T-helper 17 cell (primary cell): ENCODE measurements around the gene ANGPTL3. TPM values are rescaled to one million over a fixed set of nuclear protein-coding genes. Genes with fewer than 3 reads are reported as not detected.
"Not testable (repeated sequence)": the region's sequence is repeated elsewhere in the genome, so short reads cannot be mapped to it uniquely, and the experiment has no call there.

ENCODE experiments used
- ATAC-seq: fragments of 150-1000 bp; cut with Tn5 transposase; 2 replicates; pipeline ENCODE4 v1.10.0; 2021; ENCODE audit warnings: mild to moderate bottlenecking, moderate library complexity
- DNase-seq, 3 donors: peaks; one replicate each; pipeline versions ENCODE4 v3.0.0 to v3.0.0-alpha.2; 2020 to 2021
- H3K9me3 ChIP-seq: one replicate; pipeline ENCODE4 v1.7.0; 2013; ENCODE audit warnings: low read length, mild to moderate bottlenecking; ENCODE audit not compliant: control insufficient read depth, poor library complexity, severe bottlenecking
- H3K27ac Mint-ChIP-seq: one replicate; pipeline ENCODE4 v1.8.0; 2022; ENCODE audit warnings: mild to moderate bottlenecking, moderate library complexity, mixed read lengths
- H3K27me3 Mint-ChIP-seq: one replicate; pipeline ENCODE4 v1.8.0; 2022; ENCODE audit warnings: mixed read lengths
- H3K36me3 Mint-ChIP-seq: one replicate; pipeline ENCODE4 v1.8.0; 2022; ENCODE audit warnings: low read depth, mixed read lengths
- H3K4me1 Mint-ChIP-seq: one replicate; pipeline ENCODE4 v1.8.0; 2022; ENCODE audit warnings: mild to moderate bottlenecking, mixed read lengths
- H3K4me3 Mint-ChIP-seq: one replicate; pipeline ENCODE4 v1.8.0; 2022; ENCODE audit warnings: mild to moderate bottlenecking, moderate library complexity, mixed read lengths
- total RNA-seq, 4 donors: library from RNA in 2 of 4; stranded (reverse) in 2 of 4; gene quantifications; one replicate each; pipeline ENCODE4 v1.2.3 and lab custom pipeline; 2022 to 2026

ANGPTL3 gene
- total RNA-seq, 2 donors from 2014 or later, result not detected

GRCh38 chr1:62595647-62596046, 1.7 kb upstream of the ANGPTL3 start:
- H3K4me3 Mint-ChIP-seq, result no peak overlapping the region
- H3K27ac Mint-ChIP-seq, result no peak overlapping the region
- no peaks in the 10 kb centered on the region for H3K27me3 Mint-ChIP-seq
- H3K4me1 Mint-ChIP-seq, result no peaks in the 10 kb centered on the region
- DNase-seq (no peak), ATAC-seq (no peak)
- H3K36me3 Mint-ChIP-seq, result no peaks in the 10 kb centered on the region
- no peaks in the 10 kb centered on the region for H3K9me3 ChIP-seq

DNA sequence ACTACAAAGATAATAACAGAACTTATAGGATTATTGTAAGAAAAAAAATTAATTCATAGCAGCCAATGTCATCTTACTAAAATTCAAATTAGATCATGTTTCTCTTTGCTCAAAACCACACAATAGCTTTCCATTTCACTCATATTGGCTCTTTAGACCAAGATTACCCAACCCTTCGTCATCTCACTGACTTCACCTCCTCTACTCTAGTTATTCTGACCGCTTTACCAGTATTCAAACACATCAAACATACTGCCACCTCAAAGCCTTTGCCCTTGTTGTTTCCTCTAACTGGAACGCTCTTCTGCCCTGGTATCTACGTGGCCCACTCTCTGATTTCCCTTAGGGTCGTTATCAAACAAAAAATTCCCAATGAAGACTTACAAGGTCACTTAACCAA, 1.7 kb downstream of the ANGPTL3 start:
- no peak overlapping the region for H3K4me3 Mint-ChIP-seq
- DNase-seq (no peak), ATAC-seq (no peak)
- no peak overlapping the region for H3K27ac Mint-ChIP-seq
- H3K9me3 ChIP-seq, result no peaks in the 10 kb centered on the region
- no peaks in the 10 kb centered on the region for H3K4me1 Mint-ChIP-seq
- no peaks in the 10 kb centered on the region for H3K36me3 Mint-ChIP-seq
- no peaks in the 10 kb centered on the region for H3K27me3 Mint-ChIP-seq

DNA sequence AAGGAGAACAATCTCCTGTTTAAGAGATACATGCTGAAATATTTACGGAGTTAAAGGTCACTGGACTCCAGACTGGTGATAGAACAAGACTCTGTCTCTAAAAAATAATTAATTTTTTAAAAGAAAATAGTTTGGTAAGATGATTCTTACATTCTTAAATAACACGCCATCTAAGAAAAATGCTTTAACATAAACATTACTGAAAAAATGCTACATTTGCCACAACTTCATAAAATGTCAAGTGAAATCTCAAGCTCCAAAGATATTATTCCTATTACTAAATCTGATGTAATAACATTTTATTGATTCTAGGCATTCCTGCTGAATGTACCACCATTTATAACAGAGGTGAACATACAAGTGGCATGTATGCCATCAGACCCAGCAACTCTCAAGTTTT, 4.1 kb downstream of the ANGPTL3 start:
- peaks cover 2% of the 10 kb centered on the region for H3K4me1 Mint-ChIP-seq
- no peaks in the 10 kb centered on the region for H3K9me3 ChIP-seq
- H3K4me3 Mint-ChIP-seq, result no peak overlapping the region
- peaks cover 2% of the 10 kb centered on the region for H3K36me3 Mint-ChIP-seq
- DNase-seq, result no peak
- H3K27ac Mint-ChIP-seq, result no peak overlapping the region
- H3K27me3 Mint-ChIP-seq, result no peaks in the 10 kb centered on the region
- no peak for ATAC-seq

DNA sequence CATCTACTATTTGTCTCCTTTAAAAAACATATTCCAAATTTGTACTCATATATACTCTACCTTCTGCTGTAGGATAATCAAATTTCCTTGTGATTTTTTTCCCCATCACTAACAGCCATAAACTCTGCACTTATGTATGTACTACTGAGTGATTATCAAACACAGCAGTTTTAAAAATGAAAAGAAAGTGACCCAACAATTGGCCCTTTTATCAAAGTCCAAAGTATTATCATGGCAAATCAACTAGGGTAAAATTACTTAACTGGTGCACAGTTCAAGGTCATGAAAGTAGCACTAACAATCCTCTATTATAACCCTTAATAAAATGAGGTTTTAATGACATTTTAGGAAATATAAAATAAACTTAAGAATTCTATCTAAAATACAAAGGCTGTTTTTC, 11.6 kb downstream of the ANGPTL3 start:
- no peaks in the 10 kb centered on the region for H3K27me3 Mint-ChIP-seq
- no peak overlapping the region for H3K4me3 Mint-ChIP-seq
- no peak overlapping the region for H3K27ac Mint-ChIP-seq
- H3K9me3 ChIP-seq, result no peaks in the 10 kb centered on the region
- H3K36me3 Mint-ChIP-seq, result peaks cover 10% of the 10 kb centered on the region
- DNase-seq (no peak), ATAC-seq (no peak)
- peaks cover 4% of the 10 kb centered on the region for H3K4me1 Mint-ChIP-seq

DNA sequence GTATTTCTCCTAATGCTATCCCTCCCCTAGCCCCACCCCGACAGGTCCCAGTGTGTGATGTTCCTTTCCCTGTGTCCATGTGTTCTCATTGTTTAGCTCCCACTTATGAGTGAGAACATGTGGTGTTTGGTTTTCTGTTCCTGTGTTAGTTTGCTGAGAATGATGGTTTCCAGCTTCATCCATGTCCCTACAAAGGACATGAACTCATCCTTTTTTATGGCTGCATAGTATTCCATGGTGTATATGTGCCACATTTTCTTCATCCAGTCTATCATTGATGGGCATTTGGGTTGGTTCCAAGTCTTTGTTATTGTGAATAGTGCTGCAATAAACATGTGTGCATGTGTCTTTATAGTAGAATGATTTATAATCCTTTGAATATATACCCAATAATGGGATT, 13.3 kb downstream of the ANGPTL3 start:
- ATAC-seq, DNase-seq: not testable (repeated sequence)

GRCh38 chr1:62612770-62613169, 15.4 kb downstream of the ANGPTL3 start:
- no peaks in the 10 kb centered on the region for H3K4me1 Mint-ChIP-seq
- DNase-seq (no peak), ATAC-seq (no peak)
- peaks cover 7% of the 10 kb centered on the region for H3K36me3 Mint-ChIP-seq
- H3K4me3 Mint-ChIP-seq, result no peak overlapping the region
- no peaks in the 10 kb centered on the region for H3K27me3 Mint-ChIP-seq
- no peak overlapping the region for H3K27ac Mint-ChIP-seq
- no peaks in the 10 kb centered on the region for H3K9me3 ChIP-seq

More for the DNA sequence above, 13.3 kb downstream of the ANGPTL3 start:
- H3K9me3 ChIP-seq, H3K27ac Mint-ChIP-seq, H3K4me3 Mint-ChIP-seq, H3K4me1 Mint-ChIP-seq, H3K27me3 Mint-ChIP-seq: not testable (repeated sequence)
- peaks cover 12% of the 10 kb centered on the region for H3K36me3 Mint-ChIP-seq

GRCh38 chr1:62613325-62613727, 16.0 kb downstream of the ANGPTL3 start:
- Mint-ChIP-seq H3K36me3 (peaks cover 4% of the 10 kb centered on the region), H3K4me3 (no peak overlapping the region), H3K4me1 (no peaks in the 10 kb centered on the region), H3K27me3 (no peaks in the 10 kb centered on the region), H3K27ac (no peak overlapping the region)
- no peaks in the 10 kb centered on the region for H3K9me3 ChIP-seq
- DNase-seq (no peak), ATAC-seq (no peak)

DNA sequence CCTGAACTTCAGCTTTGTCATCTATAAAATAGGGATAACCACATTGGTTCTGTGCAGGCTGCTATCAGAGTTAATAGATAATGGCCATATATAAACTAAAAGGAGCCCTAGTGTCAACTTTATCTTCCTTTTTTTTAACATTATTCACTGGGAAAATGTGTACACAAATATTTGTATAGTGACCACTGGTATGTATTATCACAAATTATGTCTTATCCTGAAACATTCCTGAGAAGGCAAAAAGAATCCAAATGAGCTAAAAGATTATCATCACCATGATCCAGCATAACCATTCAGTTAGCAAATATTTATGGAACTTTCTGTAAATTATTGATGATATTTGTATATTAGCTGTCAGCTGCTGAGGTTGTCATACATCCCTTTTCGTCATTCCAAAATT, 16.6 kb downstream of the ANGPTL3 start:
- peaks cover 4% of the 10 kb centered on the region for H3K36me3 Mint-ChIP-seq
- no peak overlapping the region for H3K27ac Mint-ChIP-seq
- no peak for DNase-seq
- no peaks in the 10 kb centered on the region for H3K4me1 Mint-ChIP-seq
- ATAC-seq, result no peak
- H3K4me3 Mint-ChIP-seq, result no peak overlapping the region
- no peaks in the 10 kb centered on the region for H3K27me3 Mint-ChIP-seq
- no peaks in the 10 kb centered on the region for H3K9me3 ChIP-seq

- H3K4me3 Mint-ChIP-seq, result no peak overlapping the region
- DNase-seq (no peak), ATAC-seq (no peak)
- H3K27ac Mint-ChIP-seq, result no peak overlapping the region
- H3K36me3 Mint-ChIP-seq, result no peaks in the 10 kb centered on the region
- H3K4me1 Mint-ChIP-seq, result peaks cover 3% of the 10 kb centered on the region
- H3K27me3 Mint-ChIP-seq, result no peaks in the 10 kb centered on the region
- H3K9me3 ChIP-seq, result no peaks in the 10 kb centered on the region
These were observed 24.6 kb downstream of the ANGPTL3 start for GRCh38 chr1:62621907-62622306.

DNA sequence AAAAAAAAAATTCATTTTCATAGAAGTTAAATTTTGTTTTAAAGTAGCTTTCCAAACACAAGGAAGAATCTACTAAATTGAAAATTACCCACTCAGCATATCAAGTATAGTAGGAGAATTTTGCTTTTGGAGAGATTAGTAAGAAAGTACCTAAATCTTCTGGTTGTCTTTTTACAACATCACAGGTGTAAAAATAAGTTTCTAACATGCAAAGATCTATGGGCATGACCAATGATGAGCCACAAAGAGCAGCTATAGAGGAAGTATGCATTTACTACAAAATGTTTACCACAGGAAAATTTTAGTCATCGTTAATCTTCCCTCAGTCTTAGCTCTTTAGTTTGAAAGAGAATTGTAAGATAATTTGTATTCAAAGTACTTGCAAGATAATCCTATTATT, 28.1 kb downstream of the ANGPTL3 start:
- Mint-ChIP-seq H3K4me3 (no peak overlapping the region), H3K27ac (no peak overlapping the region)
- no peak for ATAC-seq

DNA sequence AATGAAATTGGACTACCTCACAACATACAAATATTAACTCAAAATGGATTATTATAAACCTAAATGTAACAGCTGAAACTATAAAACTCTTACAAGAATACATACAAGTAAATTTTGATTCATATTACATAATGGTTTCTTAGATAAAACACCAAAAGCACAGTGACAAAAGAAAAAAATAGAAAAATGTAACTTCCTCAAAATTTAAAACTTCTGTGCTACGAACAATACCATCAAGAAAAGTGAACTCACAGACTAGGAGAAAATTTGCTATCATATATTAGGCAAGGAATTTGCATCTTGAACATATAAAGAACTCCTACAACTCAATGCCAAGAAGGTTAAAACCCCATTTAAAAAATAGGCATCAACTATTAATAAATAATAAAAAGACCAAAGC, 31.2 kb downstream of the ANGPTL3 start:
- H3K9me3 ChIP-seq, result no peaks in the 10 kb centered on the region
- Mint-ChIP-seq H3K36me3 (peaks cover 2% of the 10 kb centered on the region), H3K27ac (no peak overlapping the region), H3K27me3 (no peaks in the 10 kb centered on the region), H3K4me1 (peaks cover 4% of the 10 kb centered on the region), H3K4me3 (no peak overlapping the region)
- ATAC-seq (no peak), DNase-seq (no peak)

More for the DNA sequence above, 28.1 kb downstream of the ANGPTL3 start:
- no peak for DNase-seq
- Mint-ChIP-seq H3K27me3 (no peaks in the 10 kb centered on the region), H3K4me1 (peaks cover 4% of the 10 kb centered on the region), H3K36me3 (no peaks in the 10 kb centered on the region)
- no peaks in the 10 kb centered on the region for H3K9me3 ChIP-seq

DNA sequence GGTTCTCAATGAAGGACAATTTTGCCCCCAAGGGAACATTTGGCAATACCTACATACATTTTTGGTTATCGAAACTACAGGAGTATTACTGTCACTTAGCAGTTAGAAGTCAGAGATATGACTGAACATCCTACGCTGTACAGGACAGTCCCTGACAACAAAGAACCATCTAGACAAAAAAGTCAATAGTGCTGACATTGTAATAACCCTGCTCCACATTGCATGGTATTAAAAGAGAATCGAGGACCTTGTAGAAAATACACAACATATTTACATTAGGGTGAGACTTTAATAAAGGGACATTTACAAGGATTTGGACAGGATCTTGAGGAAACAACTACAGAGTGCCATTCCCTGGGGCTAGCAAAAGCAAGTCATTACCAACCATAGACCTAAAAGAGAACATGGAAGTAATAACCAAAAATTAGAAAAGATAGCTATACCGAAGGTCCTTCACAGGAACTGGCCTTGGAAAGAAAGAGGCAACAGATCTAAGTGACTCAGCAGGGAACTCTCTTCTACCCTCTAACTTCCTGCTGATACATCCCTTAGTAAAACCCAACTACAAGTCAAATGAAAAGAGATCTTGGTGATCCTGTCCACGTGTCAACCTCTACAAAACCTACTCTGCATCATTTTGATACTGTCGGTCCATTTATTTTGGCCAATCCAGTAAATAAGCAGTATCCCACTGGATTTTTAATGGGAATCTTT, 40.2 kb downstream of the ANGPTL3 start:
- Mint-ChIP-seq H3K36me3 (peaks cover 2% of the 10 kb centered on the region), H3K4me3 (no peak overlapping the region), H3K4me1 (no peaks in the 10 kb centered on the region), H3K27ac (no peak overlapping the region), H3K27me3 (no peaks in the 10 kb centered on the region)
- no peaks in the 10 kb centered on the region for H3K9me3 ChIP-seq
- ATAC-seq (no peak), DNase-seq (no peak)

DNA sequence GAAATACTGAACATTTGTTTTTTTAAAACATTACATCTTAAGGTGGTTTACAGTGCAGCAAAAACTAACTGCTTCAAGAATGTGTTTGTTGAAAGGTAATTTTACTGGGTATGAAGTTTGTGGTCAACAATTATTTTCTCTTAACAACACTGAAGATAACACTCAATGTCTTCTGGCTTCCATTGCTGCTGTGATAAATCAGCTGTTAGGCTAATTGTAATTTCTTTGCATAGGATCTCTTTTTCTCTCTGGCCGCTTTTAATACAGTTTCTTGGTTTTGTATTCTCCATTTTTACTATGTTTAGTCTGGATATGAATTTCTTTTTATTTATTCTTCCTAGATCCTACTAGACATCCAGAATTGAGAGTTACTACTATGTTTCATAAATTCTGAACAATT, 46.0 kb downstream of the ANGPTL3 start:
- Mint-ChIP-seq H3K27ac (no peak overlapping the region), H3K27me3 (no peaks in the 10 kb centered on the region), H3K4me1 (no peaks in the 10 kb centered on the region), H3K36me3 (peaks cover 12% of the 10 kb centered on the region), H3K4me3 (no peak overlapping the region)
- ATAC-seq (no peak), DNase-seq (no peak)
- H3K9me3 ChIP-seq, result no peaks in the 10 kb centered on the region

- Mint-ChIP-seq H3K4me3 (no peak overlapping the region), H3K27me3 (no peaks in the 10 kb centered on the region), H3K4me1 (no peaks in the 10 kb centered on the region), H3K27ac (no peak overlapping the region), H3K36me3 (peaks cover under 1% of the 10 kb centered on the region)
- DNase-seq, result no peak
- no peak for ATAC-seq
- no peaks in the 10 kb centered on the region for H3K9me3 ChIP-seq
These were observed 55.1 kb downstream of the ANGPTL3 start for GRCh38 chr1:62652387-62652786.
